HG03045 (cell line): Measurements from ENCODE around the gene CTLA4.

ENCODE experiments used
- ATAC-seq: cut with Tn5 transposase; IDR thresholded peaks from one replicate; pipeline ENCODE4 v1.9.1; 2021; ENCODE audit warnings: mild to moderate bottlenecking, moderate library complexity; ENCODE audit not compliant: unreplicated experiment

The CTLA4 gene

GRCh38 chr2:203867561-203868200 is at the start of gene CTLA4:
Gene CTLA4 (plus strand): TSS chr2:203867771. CDS start chr2:203867943, 172 bp downstream.
- ATAC-seq, result no peak

DNA sequence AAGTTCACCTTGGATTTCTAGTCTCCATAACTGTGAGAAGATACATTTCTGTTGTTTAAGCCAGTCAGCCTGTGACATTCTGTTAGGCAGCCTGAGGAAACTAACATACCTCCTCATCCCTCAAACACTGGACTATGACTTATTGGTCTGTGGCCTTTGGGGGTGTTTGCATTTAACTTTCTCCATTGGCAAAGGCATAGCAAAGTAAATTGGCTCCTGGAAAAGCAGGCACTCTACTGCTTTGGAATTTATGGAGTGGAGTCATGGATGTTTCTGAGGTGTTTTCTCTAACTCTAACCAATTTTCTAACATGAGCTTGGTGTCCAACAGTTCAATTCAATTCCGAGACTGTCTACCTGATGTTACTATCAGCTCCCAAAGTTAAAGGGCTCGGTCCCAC is 48.9 kb upstream of the CTLA4 start:
- no peak for ATAC-seq

DNA sequence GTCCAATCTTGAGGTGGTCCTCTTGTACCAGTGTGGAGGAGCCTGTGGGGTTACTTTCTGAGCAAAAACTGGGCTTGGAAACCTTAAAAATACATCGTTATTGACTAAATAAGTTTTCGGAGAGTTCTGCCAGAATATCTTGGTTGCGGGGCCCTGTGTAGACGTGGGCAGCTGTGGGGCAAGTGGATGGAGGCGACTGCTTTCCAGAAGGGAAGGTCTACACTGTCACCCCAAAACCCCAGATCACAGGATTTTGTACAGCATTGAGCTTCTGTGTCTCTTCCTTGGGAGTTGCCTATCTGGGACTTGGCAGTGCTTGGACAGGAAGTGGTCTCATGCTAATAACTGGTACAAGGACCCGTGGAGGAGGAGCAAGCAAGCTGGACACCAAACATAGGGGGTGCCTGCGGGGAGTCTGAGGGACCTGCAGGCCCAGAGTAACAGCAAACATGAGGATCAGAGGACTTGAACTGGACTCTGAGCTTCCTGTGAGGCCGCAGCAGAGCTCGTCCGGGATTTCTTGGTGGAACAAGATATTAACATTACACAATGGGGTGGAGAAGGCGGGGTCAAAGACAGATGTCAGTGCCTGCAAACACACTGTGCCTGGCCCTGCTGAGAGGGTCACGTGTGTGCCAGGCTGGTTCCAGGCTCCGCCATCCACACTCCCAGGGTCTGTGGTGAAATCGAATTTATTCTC is 48.0 kb upstream of the CTLA4 start:
- ATAC-seq, result no peak

DNA sequence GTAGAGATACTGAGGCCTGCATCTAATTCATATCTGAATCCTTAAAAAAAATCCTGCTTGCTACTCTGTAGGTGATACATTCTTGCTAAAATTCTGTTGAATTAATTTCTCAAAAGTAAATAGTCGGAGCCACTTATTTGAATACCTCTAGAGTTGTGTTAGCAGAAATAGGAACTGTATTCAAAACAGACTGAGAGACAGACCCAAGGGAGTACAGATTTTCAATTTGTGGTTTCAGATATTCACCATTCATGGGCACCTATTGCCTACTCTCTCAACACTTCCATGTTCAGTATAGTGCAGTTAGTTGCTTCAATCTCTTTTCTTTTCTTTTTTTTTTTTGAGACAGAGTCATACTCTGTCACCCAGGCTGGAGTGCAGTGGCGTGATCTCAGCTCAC is 46.6 kb upstream of the CTLA4 start:
- ATAC-seq, result peak; percentile 85

GRCh38 chr2:203822240-203822639 is 45.3 kb upstream of the CTLA4 start:
- no peak for ATAC-seq

- ATAC-seq, result no peak
Measured at GRCh38 chr2:203823173-203823572, 44.4 kb upstream of the CTLA4 start.

- no peak for ATAC-seq
Measured at GRCh38 chr2:203824057-203824456, 43.5 kb upstream of the CTLA4 start.

DNA sequence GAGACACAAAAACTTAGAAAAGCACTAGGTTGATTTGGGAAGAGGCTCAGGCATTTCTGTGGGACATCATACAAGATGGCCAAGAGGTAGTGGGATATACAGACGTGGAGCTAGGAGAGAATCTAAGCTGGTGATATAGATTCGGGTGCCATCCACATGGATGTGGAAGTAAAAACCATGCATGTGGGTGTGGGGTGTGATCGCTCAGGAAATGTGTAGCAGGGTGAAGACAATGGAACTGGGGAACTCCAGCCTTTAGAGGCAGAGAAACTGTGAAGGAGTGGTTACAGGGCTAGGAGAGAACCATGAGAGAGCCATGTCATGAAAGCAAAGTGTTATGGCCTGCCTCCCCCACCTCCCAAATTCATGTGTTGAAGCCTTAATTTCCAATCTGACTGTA is 43.0 kb upstream of the CTLA4 start:
- no peak for ATAC-seq

GRCh38 chr2:203826704-203827103 is 40.9 kb upstream of the CTLA4 start:
- no peak for ATAC-seq

DNA sequence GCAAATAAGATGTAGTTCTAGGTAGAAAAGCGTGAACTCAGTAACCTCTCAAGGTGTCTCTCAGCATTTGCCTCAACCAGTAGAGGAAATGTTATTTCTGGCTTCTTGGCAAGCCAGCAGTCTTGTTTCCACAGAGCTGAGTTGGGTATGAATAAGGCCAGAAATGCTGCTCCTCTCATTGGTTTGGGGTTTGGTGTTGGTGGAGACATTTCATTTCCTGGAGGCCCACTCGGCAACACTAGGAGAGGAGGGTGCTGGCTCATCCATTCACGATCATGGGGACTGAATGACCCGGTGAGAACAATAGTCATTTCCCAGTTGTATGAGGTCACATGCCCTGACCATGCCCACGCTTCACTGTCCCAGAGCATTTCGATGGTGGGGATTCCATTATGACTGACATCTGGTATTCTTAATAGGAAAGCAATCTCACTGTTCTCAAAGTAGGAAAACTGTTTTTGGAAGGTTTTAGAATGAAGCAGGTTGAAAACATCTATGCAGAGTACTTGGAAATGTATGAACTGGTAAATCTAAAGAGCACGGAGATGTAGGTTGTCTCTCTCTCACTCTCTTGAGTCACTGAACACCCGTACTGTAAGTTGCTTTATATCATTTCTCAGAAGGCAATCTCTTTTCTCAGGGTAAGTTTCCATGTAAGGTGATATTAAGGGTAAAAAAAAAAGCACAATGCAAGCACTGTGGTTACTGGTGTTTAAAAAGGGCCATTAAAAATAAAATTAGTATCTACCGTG is 37.1 kb upstream of the CTLA4 start:
- ATAC-seq, result no peak

- no peak for ATAC-seq
Measured at GRCh38 chr2:203835420-203835819, 32.2 kb upstream of the CTLA4 start.

DNA sequence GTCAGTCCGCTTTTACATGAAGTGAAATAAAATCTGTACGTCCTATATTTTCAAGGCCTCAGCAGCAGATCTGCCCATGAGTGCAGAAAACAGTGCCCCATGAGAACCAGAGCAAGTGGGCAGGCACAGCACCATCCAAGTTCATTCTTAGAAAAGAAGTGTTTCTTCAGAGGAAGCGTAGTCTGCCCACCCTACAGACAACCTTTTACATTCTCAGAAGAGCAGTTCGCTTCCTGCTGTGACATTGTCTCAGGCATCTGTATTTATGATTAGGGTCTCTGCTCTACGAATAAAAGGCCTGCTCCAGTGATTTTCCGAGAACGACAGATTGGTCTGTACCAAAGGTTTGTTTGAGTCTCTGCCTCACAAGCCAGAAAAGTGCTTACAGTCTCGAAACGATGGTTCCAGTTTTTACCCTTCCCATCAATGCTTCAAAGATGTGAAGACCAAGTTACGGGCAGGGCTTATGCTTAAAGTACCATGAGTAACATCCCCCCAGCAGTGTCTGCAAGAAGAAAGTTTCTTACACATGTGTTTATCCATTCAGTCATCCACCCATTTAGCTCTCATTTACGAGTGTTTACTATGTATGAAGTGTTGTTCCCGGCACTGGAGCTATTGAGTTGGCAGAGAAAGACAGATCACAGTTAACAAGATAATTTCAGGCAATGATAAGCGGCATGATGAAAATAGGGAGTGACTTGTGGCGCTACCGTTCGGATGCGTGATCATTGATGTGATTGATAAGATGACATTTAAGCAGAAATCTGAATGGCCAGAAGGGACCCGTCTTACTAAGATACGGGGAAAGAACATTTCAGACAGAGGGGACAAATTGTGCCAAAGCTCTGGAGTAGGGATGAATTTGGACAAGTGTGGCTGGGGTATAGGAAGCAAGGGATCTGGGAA is 31.4 kb upstream of the CTLA4 start:
- ATAC-seq, result no peak

DNA sequence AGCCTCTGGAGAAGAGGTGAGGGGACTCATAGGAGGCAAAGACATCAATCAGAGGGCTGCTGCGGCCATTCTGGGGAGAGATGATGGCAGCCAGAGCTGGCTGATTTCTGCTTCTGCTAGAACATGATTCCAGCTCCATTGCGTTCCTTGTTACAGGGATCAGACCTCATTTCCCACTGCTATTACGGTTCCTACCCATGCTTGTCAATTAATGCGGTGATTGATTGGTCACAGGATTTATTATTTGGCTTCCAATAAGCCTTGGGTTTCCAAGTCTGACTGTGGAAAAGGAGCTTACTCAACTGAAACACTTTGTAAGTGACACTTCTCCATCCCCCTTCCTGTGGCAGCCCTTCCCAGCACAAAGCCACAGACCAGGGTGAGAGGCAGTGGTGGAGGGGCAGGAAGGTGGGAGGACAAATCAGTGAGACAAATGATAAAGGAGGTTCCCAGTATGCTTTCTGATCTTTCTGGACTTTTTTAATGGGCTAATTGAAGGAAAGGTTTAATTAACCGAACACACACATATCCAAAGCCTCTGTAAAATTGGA is 26.8 kb upstream of the CTLA4 start:
- ATAC-seq, result no peak

DNA sequence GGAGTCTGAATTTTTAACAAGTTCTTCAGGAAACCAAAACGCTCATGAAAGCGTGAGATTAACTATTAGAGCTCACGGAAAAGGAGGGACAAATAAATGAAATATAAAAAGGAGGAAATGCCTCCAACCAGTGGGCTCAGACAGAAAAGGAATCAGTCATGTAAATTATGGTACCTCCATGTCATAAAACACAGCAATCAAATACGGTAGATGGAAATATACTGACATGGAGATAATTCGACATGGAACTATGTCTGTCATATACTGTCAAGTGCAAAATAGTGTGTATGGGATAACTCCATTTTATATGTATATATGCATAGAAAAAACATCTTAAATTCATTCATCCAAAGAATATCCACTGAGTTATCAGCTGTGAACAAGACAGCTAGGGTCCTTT is 25.9 kb upstream of the CTLA4 start:
- ATAC-seq, result no peak

GRCh38 chr2:203842373-203842772 is 25.2 kb upstream of the CTLA4 start:
- no peak for ATAC-seq

DNA sequence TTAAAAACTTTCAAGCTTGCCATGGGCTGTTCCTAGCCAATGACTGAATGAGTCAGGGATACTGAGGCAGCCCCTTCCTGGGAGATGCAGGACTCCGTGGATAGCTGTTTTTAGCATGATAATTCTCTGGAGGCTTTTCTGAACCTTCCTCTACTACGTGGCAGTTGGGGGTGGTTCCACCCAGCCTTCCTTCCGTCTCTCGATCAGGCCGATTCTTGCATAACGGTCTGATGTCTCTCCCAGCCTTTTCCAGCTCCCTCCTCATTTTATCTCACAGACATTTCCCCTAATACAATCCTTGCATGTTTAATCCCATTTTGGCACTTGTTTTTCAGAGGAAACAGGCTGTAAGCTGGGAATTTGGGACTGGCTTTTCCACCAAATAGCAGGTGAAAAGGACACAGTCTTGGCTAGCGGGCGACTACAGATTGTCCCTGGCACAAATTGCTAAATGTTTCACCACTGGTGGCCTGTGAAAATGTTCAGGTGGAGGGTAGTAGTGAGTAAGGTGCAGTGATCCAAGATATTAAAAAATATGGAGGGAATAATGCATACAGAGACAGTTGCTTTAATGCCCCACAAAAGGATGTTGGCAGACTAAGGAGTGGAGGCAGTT is 21.0 kb upstream of the CTLA4 start:
- no peak for ATAC-seq

DNA sequence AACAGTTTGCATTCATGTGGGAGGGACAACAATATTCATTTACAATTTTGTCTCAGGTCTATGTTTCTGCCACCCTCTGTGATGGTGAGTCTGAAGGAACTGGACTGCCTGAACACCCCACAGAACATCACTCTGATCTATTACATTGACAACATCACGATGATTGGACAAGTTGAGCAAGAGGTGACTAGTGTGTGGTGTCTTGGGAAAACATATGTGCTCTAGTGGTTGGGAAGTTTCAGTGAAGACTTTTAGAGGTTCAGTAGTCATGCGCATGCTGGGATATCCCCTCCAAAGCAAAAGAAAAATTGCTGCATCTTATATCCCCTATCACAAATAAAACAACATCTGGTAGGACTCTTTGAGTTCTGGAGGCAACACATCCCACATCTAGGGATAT is 18.6 kb upstream of the CTLA4 start:
- no peak for ATAC-seq

- ATAC-seq, result no peak
Measured at GRCh38 chr2:203852760-203853159, 14.8 kb upstream of the CTLA4 start.

GRCh38 chr2:203853271-203853670 is 14.3 kb upstream of the CTLA4 start:
- no peak for ATAC-seq

- ATAC-seq, result no peak
Measured at GRCh38 chr2:203853722-203854121, 13.8 kb upstream of the CTLA4 start.
